HPDE6-E6E7 (cell line): ENCODE results near the gene NMT1.

Experiments used
- DNase-seq: peaks from one replicate; pipeline ENCODE4 v3.0.0; 2011; ENCODE audit warnings: missing footprints; ENCODE audit errors: extremely low spot score

Gene NMT1

GRCh38 chr17:45150911-45151809 lies 90.0 kb downstream of the NMT1 start:
- no peak for DNase-seq

- no peak for DNase-seq
These were observed 93.9 kb downstream of the NMT1 start for GRCh38 chr17:45155029-45155428.

- no peak for DNase-seq
These were observed 94.4 kb downstream of the NMT1 start for GRCh38 chr17:45155483-45155882.

- DNase-seq: no peak
These were observed 95.1 kb downstream of the NMT1 start for GRCh38 chr17:45156242-45156641.
